OCI-LY3 (cell line): Measurements from ENCODE around the gene SNTN.
"Not testable (repeated sequence)": the region's sequence is repeated elsewhere in the genome, so short reads cannot be mapped to it uniquely, and the experiment has no call there.

Source experiments
- H2AFZ ChIP-seq: fragments of 200-600, 300-600 bp; shearing (Covaris generic); 2 replicates; pipeline ENCODE4 v1.6.0; 2014; ENCODE audit warnings: antibody characterized with exemption, low read depth, low read length
- H3K27ac ChIP-seq: fragments of 200-600, 300-600 bp; sonication (generic); 2 replicates; pipeline ENCODE4 v1.5.1; 2014; ENCODE audit warnings: mild to moderate bottlenecking, low read length, moderate library complexity, mixed read lengths
- H3K27me3 ChIP-seq: fragments of 200-600, 300-600 bp; sonication (generic); 2 replicates; pipeline ENCODE4 v1.6.1; 2014; ENCODE audit warnings: low read depth, low read length, mixed read lengths
- H3K36me3 ChIP-seq: fragments of 200-600, 300-600 bp; sonication (generic); replicated peaks from 2 replicates; pipeline ENCODE3; 2014; ENCODE audit warnings: low read depth, low read length, mixed read lengths
- H3K4me1 ChIP-seq: fragments of 300-600, 200-600 bp; sonication (generic); 2 replicates; pipeline ENCODE4 v1.6.1; 2014; ENCODE audit warnings: low read length, mixed read lengths
- H3K4me2 ChIP-seq: fragments of 200-600, 300-600 bp; sonication (generic); 2 replicates; pipeline ENCODE4 v1.6.1; 2014; ENCODE audit warnings: low read length, mixed read lengths
- H3K4me3 ChIP-seq: fragments of 300-600, 200-600 bp; sonication (generic); 2 replicates; pipeline ENCODE4 v1.5.1; 2014; ENCODE audit warnings: antibody characterized with exemption, mild to moderate bottlenecking, low read length, moderate library complexity
- H3K79me2 ChIP-seq: fragments of 300-600, 200-600 bp; shearing (Covaris generic); 2 replicates; pipeline ENCODE4 v1.6.1; 2014; ENCODE audit warnings: mild to moderate bottlenecking, low read length, mixed read lengths
- H3K9ac ChIP-seq: fragments of 300-600, 200-600 bp; shearing (Covaris generic); 2 replicates; pipeline ENCODE4 v1.6.0; 2014; ENCODE audit warnings: mild to moderate bottlenecking, low read length, moderate library complexity
- H3K9me3 ChIP-seq: fragments of 200-600, 300-600 bp; shearing (Covaris generic); 2 replicates; pipeline ENCODE4 v1.6.1; 2014; ENCODE audit warnings: low read length, mixed read lengths; ENCODE audit not compliant: insufficient read depth
- H4K20me1 ChIP-seq: fragments of 200-600, 300-600 bp; sonication (generic); 2 replicates; pipeline ENCODE4 v1.6.1; 2016; ENCODE audit warnings: low read length, mixed read lengths; ENCODE audit not compliant: insufficient read depth
- CTCF ChIP-seq: fragments of 200-600, 300-600 bp; sonication (generic); IDR thresholded peaks from 2 replicates; pipeline ENCODE4 v1.5.1; 2014; ENCODE audit warnings: antibody characterized with exemption, low read length, low read depth
- EZH2phosphoT487 ChIP-seq: fragments of 200-600 bp; shearing (Covaris generic); IDR thresholded peaks from 2 replicates; pipeline ENCODE4 v1.6.1; 2018; ENCODE audit warnings: antibody characterized with exemption, mixed run types, low read depth

Gene SNTN

GRCh38 chr3:63644212-63644797, 8.2 kb upstream of the SNTN start:
- H3K9me3 ChIP-seq, result no peaks in the 10 kb centered on the region
- H3K9ac ChIP-seq, result no peak overlapping the region
- TF ChIP-seq EZH2phosphoT487 (no peak), CTCF (no peak)
- H3K4me1 ChIP-seq, result no peaks in the 10 kb centered on the region
- H4K20me1 ChIP-seq, result no peaks in the 10 kb centered on the region
- H3K27ac ChIP-seq, result no peak overlapping the region
- H2AFZ ChIP-seq, result no peak overlapping the region
- H3K79me2 ChIP-seq, result no peaks in the 10 kb centered on the region
- H3K4me3 ChIP-seq, result no peak overlapping the region
- H3K4me2 ChIP-seq, result no peak overlapping the region
- H3K27me3 ChIP-seq, result no peaks in the 10 kb centered on the region
- H3K36me3 ChIP-seq, result no peaks in the 10 kb centered on the region

GRCh38 chr3:63644928-63645781, 7.3 kb upstream of the SNTN start:
- H3K4me3 ChIP-seq, H4K20me1 ChIP-seq, H3K9me3 ChIP-seq, H3K9ac ChIP-seq, H3K4me2 ChIP-seq, H3K4me1 ChIP-seq, H2AFZ ChIP-seq, H3K27ac ChIP-seq, H3K36me3 ChIP-seq, H3K27me3 ChIP-seq, H3K79me2 ChIP-seq: not testable (repeated sequence)

GRCh38 chr3:63654211-63654610, 1.7 kb downstream of the SNTN start:
- no peak overlapping the region for H3K4me2 ChIP-seq
- H3K27ac ChIP-seq, result no peak overlapping the region
- H3K9ac ChIP-seq, result no peak overlapping the region
- H3K9me3 ChIP-seq, result no peaks in the 10 kb centered on the region
- H3K79me2 ChIP-seq, result no peaks in the 10 kb centered on the region
- H3K4me3 ChIP-seq, result no peak overlapping the region
- TF ChIP-seq EZH2phosphoT487 (no peak), CTCF (no peak)
- H3K4me1 ChIP-seq, result no peaks in the 10 kb centered on the region
- no peaks in the 10 kb centered on the region for H3K27me3 ChIP-seq
- H3K36me3 ChIP-seq, result no peaks in the 10 kb centered on the region
- no peaks in the 10 kb centered on the region for H4K20me1 ChIP-seq
- no peak overlapping the region for H2AFZ ChIP-seq

GRCh38 chr3:63654931-63655330, 2.5 kb downstream of the SNTN start:
- H3K27me3 ChIP-seq, result no peaks in the 10 kb centered on the region
- H3K36me3 ChIP-seq, result no peaks in the 10 kb centered on the region
- H3K4me2 ChIP-seq, result no peak overlapping the region
- H4K20me1 ChIP-seq, result no peaks in the 10 kb centered on the region
- H3K9me3 ChIP-seq, result no peaks in the 10 kb centered on the region
- no peak overlapping the region for H3K27ac ChIP-seq
- H2AFZ ChIP-seq, result no peak overlapping the region
- no peaks in the 10 kb centered on the region for H3K79me2 ChIP-seq
- H3K9ac ChIP-seq, result no peak overlapping the region
- no peaks in the 10 kb centered on the region for H3K4me1 ChIP-seq
- H3K4me3 ChIP-seq, result no peak overlapping the region
- no peak for TF ChIP-seq EZH2phosphoT487
- TF ChIP-seq CTCF, result no peak
